IPS DF 19.7 (cell line): ENCODE data around the gene CALHM2.
"Not testable (repeated sequence)": the region's sequence is repeated elsewhere in the genome, so short reads cannot be mapped to it uniquely, and the experiment has no call there.

Source experiments
- DNase-seq: peaks from one replicate; pipeline ENCODE4 v3.0.0-alpha.2; 2013; ENCODE audit warnings: low read depth, low spot score

CALHM2 gene, protein sequence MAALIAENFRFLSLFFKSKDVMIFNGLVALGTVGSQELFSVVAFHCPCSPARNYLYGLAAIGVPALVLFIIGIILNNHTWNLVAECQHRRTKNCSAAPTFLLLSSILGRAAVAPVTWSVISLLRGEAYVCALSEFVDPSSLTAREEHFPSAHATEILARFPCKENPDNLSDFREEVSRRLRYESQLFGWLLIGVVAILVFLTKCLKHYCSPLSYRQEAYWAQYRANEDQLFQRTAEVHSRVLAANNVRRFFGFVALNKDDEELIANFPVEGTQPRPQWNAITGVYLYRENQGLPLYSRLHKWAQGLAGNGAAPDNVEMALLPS

DNA sequence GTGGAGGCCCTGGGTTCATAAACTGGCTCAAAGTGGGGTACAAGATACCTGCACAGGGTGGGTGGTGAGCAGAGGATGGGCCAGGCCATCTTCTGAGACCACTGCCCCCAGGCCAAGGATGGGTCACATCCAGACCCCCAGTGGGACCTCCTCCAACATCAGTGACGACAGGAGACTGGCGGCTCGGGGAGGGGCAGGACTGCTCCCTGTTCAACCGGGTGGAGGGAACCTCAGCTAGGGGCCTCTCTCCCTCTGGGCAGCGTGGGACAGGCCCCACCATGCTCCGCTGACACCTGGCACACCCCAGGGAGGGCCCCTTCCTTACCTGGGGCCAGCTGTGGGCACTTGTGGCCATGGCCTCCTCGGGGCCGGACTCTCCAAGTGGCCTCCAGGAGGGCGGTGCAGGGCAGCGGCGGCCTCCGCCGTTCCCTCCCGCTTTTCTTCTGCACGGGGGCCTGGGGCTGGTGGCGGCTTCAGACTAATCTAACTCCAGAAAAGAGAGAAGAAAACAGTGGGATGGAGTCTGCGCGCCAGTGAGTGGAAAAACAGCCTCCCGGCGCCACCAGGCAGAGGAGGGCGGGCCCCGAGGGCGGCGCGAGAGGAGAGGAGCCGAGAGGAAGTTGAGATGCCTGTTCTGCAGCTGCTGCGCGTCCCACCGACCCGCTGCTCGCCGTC is at the start of gene CALHM2:
TSS of gene CALHM2 (minus strand) at position 540 of the 675 bp plus-strand sequence. CDS start 2,429 bp downstream, outside the sequence.
- DNase-seq, result no peak

DNA sequence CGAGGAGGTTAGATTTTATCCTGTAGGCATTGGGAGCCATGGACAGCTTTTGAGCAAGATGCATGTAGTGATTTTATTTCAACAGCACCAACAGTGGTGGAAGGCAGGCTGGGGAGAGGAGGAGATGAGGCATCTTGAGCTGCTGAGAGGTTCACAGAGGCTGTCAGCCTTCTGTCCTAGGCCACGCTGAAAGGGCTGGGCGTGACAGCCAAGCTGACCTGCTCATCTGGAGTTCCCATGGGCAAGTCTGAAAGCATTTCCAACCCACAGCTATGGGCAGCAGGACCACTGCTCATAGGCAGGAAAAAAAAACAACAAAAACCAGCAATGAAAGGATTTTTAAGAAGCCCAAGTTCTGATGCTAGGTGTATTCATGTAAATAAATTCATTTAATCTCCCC is 49.0 kb upstream of the CALHM2 start:
- no peak for DNase-seq

DNA sequence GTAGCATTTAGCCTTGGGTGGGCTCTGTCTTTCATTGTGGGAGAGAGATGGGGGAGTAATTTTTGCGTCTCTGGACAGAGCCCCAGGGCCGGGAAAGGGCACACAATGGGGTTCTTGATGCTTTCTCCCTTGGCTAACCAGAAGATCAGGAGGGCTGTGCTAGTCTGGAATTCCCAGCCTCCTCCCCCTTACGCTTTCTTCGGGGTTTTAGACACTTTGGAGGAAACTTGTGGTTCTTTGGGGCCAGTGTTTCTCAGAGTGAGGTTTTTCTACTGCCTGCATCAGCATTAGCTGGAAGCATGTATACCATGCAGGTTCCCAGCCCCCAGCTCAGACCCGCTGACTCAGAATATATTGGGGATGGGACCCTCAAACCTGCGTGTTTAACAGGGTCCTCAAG is 48.3 kb upstream of the CALHM2 start:
- no peak for DNase-seq

DNA sequence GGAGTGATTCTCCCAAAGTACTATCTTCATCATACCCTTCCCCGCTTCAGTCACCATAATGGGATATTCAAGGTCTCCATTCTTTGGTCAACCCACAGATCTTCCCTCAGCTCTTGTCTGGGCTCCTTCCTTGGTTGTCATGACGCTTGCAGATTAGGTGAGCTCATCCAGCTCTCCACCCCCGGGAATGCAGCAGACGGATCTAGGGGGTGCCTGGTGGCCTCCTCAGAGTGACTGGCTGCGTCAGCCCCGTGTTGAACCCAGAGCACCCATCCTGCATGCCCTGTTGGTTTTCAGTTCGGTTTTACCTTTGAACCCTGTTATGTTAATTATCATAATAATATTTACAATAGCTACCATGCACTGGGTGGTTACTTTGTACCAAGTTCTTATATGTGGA is 47.7 kb upstream of the CALHM2 start:
- DNase-seq, result no peak

DNA sequence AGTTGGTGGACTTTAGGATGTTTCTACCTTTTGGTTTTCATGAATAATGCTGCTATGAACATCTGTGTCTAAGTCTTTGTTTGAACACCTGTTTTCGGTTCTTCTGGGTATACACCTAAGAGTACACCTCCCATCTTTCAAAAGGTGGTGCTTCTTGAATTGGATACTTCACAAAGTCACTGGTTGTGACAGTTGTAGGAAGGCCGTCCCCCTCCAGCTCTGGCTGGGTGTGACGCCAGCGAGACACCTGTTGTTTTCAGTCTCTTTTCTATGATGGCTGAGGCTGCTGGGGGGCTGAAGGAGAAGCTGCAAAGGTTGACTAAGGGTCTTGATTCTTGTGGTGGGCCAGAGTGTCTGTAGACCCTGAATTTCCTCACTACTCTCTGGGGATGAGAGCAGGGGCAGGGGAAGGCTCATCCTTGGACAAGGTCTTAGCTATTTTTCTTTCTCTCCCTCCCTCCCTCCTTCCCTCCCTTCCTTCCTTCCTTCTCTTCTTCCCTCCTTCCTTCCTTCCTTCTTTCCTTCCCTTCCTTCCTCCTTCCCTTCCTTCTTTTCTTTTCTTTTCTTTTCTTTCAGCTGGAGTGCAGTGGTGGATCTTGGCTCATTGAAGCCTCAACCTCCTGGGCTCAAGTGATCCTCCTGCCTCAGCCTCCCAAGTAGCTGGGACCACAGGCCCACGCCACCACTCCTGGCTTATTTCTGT is 46.9 kb upstream of the CALHM2 start:
- no peak for DNase-seq

DNA sequence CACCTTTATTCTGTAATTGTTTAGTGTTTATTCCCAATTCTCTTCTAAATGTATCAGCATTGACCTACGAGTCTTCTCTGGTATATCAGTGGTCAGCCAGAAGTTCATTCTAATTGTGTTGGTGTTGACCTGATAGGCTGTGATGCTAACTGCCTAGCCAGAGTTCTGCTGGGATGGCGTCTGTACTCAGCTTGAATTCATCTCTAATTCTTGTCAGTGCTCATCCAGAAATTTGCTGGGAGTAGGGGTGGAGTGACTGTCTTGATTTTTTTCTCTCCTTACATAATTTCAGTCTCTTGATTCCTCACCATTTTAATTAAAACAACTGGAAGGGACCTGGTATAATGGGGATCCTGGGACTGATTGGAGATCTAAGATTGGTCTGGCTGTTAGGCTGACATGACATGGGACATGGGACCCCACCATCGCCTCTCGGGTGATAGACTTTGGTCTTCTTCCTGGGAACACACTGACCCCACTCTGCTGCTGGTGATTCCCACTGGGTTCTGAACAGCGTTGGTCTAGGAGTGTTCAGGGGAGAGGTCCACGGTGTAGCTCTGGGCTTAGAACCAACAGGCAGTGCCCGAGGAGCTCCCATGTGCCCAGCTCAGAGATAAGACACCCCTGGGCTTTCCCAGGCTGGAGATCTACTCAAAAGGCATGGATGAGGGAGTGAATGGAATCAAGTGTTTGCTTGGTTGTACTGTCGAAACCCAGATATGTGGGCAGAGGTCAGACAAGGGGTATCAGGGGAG is 45.2 kb upstream of the CALHM2 start:
- no peak for DNase-seq

DNA sequence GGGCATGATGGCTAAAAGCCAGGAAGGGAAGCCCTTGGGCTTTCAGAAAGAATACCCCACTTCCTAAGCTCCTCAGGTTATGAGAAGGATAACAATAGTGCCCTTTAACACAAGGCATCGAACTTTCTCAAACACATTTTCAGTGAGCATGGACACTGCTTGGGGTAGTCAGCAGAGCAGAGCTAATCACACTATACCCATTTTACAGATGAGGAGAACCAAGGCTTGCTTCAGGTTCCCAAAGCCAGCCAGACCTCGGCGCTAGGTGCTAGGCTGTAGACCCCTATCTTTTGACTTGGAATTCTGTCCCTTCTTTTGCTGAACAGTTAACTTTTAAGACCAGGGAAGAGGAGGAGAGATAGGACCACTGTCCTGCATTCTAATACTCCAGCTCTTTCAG is 43.2 kb upstream of the CALHM2 start:
- no peak for DNase-seq

DNA sequence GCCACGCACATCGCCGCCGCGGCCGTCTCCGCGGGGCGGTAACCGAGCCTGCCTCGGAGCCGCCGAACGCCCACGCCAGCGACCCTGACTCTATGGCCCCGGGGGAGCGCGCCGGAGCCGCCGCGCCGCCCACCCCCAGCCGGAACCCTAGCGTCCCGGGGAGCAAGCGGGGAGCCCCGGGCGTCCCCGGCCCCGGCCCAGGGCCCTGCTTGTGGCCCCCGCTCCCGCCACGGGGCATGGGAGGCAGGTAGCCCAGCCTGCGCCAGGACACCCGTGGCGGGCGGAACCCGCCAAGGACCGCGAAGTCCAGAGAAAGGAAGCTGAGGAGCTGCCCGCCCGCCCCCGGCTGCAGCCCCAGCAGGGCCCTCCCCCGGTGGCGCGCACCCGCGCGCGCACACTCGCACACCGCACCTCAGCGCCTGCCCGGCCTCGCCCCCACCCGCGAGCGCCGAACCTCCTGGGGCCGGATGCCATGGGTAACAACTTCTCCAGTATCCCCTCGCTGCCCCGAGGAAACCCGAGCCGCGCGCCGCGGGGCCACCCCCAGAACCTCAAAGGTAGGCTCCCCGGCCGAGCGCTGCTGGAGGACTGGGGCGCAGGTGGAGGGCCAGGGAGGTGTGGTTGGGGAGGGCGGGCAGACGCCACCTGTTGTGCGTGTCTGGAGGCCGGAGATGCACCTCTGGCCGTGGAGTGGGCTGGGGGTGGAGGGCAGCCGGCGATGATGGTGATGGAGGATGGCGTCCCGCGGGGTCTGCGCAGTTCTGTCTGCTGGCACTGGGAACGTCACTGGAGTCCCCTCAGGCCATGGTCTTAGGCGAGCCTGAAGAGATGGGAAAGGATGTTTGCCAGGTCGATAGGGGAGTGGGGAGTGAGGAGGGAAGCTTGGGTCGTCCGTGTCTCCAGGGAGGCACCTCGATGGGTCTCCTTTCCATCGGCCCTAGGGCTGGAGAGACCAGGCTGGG is 42.0 kb upstream of the CALHM2 start:
- no peak for DNase-seq

DNA sequence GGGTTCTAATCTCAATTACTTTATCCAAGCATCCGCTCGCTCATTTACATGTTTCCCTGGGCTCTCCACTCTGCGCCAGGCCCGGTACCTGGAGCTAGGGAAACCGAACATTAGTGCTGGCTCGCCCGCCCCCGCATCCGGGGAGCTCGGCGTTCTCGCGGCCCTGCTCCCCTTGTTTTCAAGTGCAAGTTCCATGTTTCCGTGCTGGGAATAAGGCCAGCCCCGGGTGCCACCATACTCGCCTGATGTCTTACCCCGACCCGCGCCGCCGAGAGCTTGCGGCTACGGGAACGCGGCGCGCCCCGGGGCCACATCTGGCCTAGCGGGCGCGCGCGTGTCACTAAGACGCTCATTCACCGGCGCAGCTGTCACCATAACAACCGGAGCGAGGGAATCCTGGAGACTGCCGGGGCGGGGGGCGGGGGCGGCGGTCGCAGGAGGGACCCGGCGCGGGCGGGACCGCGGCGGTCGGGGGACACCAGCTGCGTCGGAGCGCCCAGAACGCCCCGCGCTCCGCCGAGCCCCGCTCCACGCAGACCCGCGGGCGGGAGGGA is 41.3 kb upstream of the CALHM2 start, which contains the start of gene NEURL1:
TSS of gene NEURL1 (plus strand) at position 344 of the 554 bp plus-strand sequence. CDS start 683 bp downstream, outside the sequence.
- DNase-seq, result no peak

DNA sequence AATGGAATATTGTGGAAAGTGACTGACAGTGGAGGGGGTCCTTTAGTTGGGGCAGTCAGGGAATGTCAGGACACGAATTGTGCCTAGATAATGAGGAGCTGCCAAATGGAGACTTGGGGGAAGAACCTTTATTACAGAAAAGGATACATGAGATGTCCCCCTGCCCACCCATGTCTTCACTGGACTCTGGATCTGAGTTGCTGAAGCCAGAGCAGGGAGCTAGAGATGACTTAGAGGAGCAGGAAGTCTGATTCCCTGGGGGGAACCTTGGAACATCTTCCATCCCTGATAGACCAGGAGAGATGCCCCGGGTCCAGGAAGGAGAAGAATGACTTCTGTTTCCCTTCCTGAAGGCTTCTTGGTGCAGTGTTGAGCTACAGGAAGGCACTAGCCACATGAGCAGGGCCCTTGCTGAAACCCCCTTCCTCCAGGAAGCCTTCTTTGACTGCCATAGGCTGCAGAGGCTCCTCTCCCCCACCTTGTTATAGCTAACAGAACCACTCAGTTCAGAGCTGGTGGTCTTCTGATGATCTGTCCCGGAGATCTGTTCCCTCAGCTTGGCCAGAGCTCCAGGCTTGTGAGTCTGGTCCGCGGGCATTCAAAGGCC is 40.6 kb upstream of the CALHM2 start:
- DNase-seq, result no peak

DNA sequence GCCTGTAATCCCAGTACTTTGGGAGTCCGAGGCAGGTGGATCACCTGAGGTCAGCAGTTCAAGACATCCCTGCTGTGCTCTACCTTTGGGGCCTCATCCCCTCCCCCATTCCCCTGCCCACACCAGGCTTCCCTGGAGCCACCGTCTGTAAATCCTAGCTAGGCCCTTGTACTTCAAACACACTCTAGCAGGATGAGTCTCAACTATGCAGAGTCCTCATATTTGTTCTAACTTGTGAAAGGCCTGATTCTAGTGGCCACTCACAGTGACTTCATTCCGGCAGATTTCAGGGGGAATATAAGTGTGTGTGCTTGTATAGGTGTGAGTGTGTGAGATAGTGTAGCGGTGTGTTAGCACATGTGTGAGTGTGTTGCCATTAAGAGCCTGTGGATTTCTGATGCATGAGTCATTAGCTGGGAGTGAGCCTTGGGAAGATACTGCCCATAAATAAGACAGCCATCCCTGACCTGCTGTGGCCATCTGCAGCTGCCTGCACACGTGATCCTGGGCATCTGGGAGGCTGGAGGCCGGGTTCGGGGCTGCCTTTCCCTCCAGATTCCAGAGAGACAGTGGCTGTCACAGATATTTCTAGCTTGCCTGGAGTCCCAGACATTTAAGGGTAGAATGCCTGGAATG is 39.7 kb upstream of the CALHM2 start:
- DNase-seq, result no peak

DNA sequence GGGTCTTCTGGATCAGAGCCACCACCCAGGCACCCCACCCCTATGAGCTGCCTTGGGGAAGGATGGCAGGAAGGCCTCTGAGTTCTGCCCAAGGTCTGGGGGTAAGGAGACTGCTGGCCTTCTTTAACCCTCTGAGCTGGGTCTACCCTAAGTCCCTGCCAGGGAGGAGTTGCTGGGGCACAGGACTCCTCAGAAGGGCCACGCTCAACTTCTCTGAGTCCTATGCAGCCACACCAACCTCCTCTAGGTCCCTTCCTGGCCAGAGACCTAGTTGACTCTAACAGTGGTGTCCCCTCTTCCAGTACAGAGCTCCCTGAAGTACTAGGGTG is 38.8 kb upstream of the CALHM2 start:
- no peak for DNase-seq

DNA sequence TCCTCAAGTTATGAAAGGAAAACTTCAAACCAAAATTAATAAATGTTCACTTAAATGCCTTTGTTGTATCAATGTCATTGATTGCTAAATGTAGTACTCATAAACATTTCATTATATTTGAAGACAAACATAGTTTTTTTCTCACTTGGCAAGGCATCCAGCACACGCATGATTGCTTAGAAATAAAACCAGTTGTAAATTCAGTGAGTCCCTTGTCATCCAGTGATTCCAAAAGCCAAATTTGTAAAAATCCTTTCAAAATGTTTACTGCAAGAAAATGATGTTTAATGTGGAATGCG is 35.2 kb upstream of the CALHM2 start:
- no peak for DNase-seq

DNA sequence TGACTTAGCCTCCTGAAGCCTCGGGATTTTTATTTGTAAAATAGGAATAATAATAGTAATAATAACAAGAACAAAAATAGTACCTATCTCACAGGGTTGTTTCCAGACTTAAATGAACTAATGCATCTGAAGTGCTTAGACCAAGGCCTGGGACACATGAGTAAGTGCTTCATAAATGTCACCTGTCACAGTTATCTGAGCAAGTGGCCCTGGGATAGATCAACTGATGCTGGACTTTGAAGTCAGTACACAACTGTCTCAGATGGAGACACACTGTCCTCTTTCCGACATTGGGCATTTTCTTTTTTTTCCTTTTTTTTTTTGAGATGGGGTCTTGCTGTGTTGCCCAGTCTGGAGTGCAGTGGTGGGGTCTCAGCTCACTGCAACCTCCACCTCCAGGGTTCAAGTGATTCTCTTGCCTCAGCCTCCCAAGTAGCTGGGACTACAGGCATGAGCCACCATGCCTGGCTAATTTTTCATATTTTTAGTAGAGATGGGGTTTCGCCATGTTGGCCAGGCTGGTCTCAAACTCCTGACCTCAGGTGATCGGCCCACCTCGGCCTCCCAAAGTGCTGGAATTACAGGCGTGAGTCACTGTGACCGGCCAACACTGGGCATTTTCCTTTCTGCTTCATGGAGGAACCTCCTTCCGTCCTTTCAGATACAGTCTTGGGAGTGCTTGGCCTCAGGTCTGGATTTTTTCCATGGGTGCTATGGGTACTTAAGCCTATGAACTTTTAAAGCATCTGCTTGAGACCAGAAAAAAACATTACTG is 34.7 kb upstream of the CALHM2 start:
- DNase-seq, result not testable (repeated sequence)

DNA sequence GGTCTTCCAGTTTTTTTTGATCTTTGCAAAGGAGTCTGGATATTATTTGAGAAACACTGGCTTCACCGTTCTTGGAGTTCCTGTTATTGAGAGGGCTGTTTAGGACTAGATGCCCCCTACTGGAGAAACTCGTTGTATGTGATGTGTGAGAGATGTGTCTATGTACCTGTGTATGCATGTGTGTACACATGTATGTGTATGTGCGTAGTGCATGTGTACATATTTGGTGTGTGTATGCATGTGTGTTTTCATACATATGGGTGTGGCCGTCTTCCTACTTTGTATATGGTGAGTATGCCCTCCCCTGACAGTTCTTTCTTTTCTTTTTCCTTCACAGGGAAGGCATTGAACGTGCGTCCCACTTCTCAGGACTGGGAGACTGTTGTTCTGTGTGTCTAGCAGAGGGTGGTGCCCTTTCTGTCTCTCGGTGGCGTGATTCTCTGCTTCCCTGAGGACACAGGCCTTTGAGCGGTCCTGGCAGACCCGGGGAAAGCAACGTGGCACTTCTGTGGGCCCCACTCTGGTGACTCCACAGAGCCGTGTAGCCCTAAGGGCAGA is 29.9 kb upstream of the CALHM2 start:
- no peak for DNase-seq

DNA sequence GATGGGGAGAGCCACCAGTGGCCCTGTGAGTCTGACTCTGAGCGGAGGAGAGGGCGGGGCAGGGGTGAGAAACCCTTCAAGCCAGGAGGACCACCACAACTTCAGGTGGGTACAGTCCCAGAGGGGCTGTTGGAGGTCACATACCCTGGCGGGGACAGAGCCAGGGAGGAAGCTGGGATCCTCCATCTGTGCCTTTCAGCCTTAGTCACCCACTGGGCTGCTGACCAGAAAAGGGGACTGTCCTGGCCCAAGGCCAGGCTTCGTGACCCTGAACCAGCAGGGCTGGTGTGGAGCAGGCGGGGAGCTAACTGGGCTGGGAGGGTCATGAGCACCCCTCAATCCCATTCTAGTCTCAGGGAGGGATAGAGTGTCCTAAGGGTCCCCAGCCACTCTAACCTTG is 28.4 kb upstream of the CALHM2 start:
- DNase-seq, result no peak

DNA sequence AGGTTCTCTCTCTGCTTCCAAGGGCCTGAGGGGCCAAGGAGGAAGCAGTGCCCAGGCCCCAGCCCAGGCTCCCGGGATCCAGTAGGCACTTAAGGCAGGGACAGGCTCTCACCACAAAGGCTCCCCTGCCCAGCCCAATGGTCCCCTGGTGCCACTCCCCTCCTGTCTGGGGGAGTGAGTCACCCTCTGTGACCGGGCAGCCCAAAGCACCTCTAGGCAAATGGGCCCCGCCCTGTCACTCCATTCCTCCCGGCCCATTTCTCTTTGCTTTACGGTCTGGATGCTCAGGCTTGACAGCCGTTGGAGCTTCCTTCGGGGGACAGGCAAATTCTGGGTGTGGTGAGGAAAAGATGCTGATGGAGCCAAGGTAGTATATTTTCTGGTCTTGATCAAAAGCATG is 27.0 kb upstream of the CALHM2 start, which contains the start of gene CALHM3:
TSS of gene CALHM3 (minus strand) at position 106 of the 400 bp plus-strand sequence. CDS start 208 bp downstream, outside the sequence.
- no peak for DNase-seq

DNA sequence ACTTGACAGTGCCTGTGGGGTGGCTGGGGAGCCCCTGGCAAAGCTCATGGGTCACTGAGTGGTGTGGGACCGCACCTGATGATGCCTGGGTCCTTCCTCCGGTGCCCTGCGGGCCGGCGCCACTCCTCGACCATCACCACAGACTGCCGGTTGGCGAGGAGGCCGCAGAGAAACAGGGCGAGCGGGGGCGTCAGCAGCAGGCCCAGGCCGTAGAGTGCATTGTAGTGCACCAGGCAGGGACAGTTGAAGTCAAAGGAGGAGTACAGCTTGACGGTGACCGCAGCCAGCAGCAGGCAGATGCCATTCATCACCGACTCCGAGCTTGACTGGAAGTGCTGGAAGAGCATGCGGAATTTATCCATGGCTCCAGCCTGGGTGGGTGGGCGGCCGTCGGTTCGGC is 26.5 kb upstream of the CALHM2 start:
- DNase-seq, result no peak
